Measurements from ENCODE around the gene TANC1. TPM values are rescaled to one million over a fixed set of nuclear protein-coding genes. Genes with fewer than 3 reads are reported as not detected.
A peak's percentile ranks its signal among the peaks of the same experiment; 100 is the strongest.

TANC1 gene
- polyA plus RNA-seq, 1 donor (not counting 4 experiments of a cell fraction or from before 2014, with no cell fraction given), result 33.5 TPM

GRCh38 chr2:159065891-159066290 lies 97.5 kb downstream of the TANC1 start:
- H3K27ac ChIP-seq (ENCODE audit: control insufficient read depth, insufficient read depth, low read length), result no peak overlapping the region
- no peak for FAIRE-seq

GRCh38 chr2:159066541-159067156 lies 98.2 kb downstream of the TANC1 start:
- FAIRE-seq (no peak), DNase-seq (ENCODE audit: low read depth, low spot score) (no peak)
- Histone ChIP-seq H3K4me2 (ENCODE audit: control insufficient read depth, extremely low read depth, insufficient read depth, low read depth, low read length) (peak overlapping the region; percentile 48), H2AFZ (ENCODE audit: control insufficient read depth, low read length) (no peak overlapping the region), H3K4me3 (ENCODE audit: control insufficient read depth in 2 of 3, extremely low read depth in 1 of 3, insufficient read depth in 2 of 3, low read depth in 1 of 3, low read length in 3 of 3) (no peak overlapping the region), H3K9ac (ENCODE audit: control insufficient read depth, extremely low read depth, insufficient read depth, low read length) (no peak overlapping the region), H3K9me1 (ENCODE audit: control insufficient read depth, extremely low read depth, insufficient read depth, low read length) (peaks cover 2% of the 10 kb centered on the region), H4K20me1 (ENCODE audit: control insufficient read depth, extremely low read depth, insufficient read depth, low read length) (no peaks in the 10 kb centered on the region), H3K27ac (ENCODE audit: control insufficient read depth, insufficient read depth, low read length) (peak overlapping the region; percentile 10), H3K79me2 (ENCODE audit: control insufficient read depth, insufficient read depth, low read length) (peaks cover 28% of the 10 kb centered on the region), H3K27me3 (ENCODE audit: control insufficient read depth, extremely low read depth, insufficient read depth, low read length) (no peaks in the 10 kb centered on the region), H3K9me3 (ENCODE audit: control insufficient read depth, low read depth, low read length) (no peaks in the 10 kb centered on the region), H3K36me3 (ENCODE audit: control insufficient read depth in 2 of 2, extremely low read depth in 1 of 2, insufficient read depth in 2 of 2, low read length in 2 of 2) (peaks cover 4 to 10% of the 10 kb centered on the region in 2 experiments), H3K4me1 (ENCODE audit: control insufficient read depth, extremely low read depth, insufficient read depth, low read length) (peaks cover 37% of the 10 kb centered on the region)
- dilution Hi-C loops (cut with MboI; ENCODE audit: extremely low pct_ligation_motif_present, low sequenced_read_pairs), result no loop called here
- TF ChIP-seq EZH2 (IDR thresholded peaks at IDR 0.05; ENCODE audit: low read length), result no peak
- TF ChIP-seq CTCF (optimal IDR thresholded peaks at IDR 0.05 in 1 of 3, IDR thresholded peaks at IDR 0.05 in 1 of 3, conservative IDR thresholded peaks at IDR 0.05 in 1 of 3; ENCODE audit: extremely low read depth in 1 of 3, insufficient read depth in 2 of 3, low read length in 3 of 3), result no peak

More at GRCh38 chr2:159065891-159066290, 97.5 kb downstream of the TANC1 start:
- peaks cover 37% of the 10 kb centered on the region for H3K4me1 ChIP-seq (ENCODE audit: control insufficient read depth, extremely low read depth, insufficient read depth, low read length)
- no peak for DNase-seq (ENCODE audit: low read depth, low spot score)
- H3K36me3 ChIP-seq (ENCODE audit: control insufficient read depth in 2 of 2, extremely low read depth in 1 of 2, insufficient read depth in 2 of 2, low read length in 2 of 2), result peaks cover 7 to 10% of the 10 kb centered on the region in 2 experiments
- H2AFZ ChIP-seq (ENCODE audit: control insufficient read depth, low read length), result no peak overlapping the region
- H4K20me1 ChIP-seq (ENCODE audit: control insufficient read depth, extremely low read depth, insufficient read depth, low read length), result no peaks in the 10 kb centered on the region
- no peak for TF ChIP-seq EZH2 (IDR thresholded peaks at IDR 0.05; ENCODE audit: low read length)
- TF ChIP-seq CTCF (optimal IDR thresholded peaks at IDR 0.05 in 1 of 3, IDR thresholded peaks at IDR 0.05 in 1 of 3, conservative IDR thresholded peaks at IDR 0.05 in 1 of 3; ENCODE audit: extremely low read depth in 1 of 3, insufficient read depth in 2 of 3, low read length in 3 of 3), result no peak
- no peak overlapping the region for H3K9ac ChIP-seq (ENCODE audit: control insufficient read depth, extremely low read depth, insufficient read depth, low read length)
- H3K79me2 ChIP-seq (ENCODE audit: control insufficient read depth, insufficient read depth, low read length), result peaks cover 35% of the 10 kb centered on the region
- H3K27me3 ChIP-seq (ENCODE audit: control insufficient read depth, extremely low read depth, insufficient read depth, low read length), result no peaks in the 10 kb centered on the region
- H3K9me1 ChIP-seq (ENCODE audit: control insufficient read depth, extremely low read depth, insufficient read depth, low read length), result peaks cover 2% of the 10 kb centered on the region
- no peak overlapping the region for H3K4me3 ChIP-seq (ENCODE audit: control insufficient read depth in 2 of 3, extremely low read depth in 1 of 3, insufficient read depth in 2 of 3, low read depth in 1 of 3, low read length in 3 of 3)
- no peak overlapping the region for H3K4me2 ChIP-seq (ENCODE audit: control insufficient read depth, extremely low read depth, insufficient read depth, low read depth, low read length)
- dilution Hi-C loops (cut with MboI; ENCODE audit: extremely low pct_ligation_motif_present, low sequenced_read_pairs), result no loop called here
- H3K9me3 ChIP-seq (ENCODE audit: control insufficient read depth, low read depth, low read length), result no peaks in the 10 kb centered on the region
